RWPE1 (cell line): ENCODE measurements around the gene DYRK1B.

Experiments
- CTCF ChIA-PET: fragments of 350-600 bp; sonication (Branson Sonifier 250); formaldehyde crosslinking; extraction: SDS; loops from one replicate; lab custom pipeline; 2021; lab: Yijun Ruan, JAX
- POLR2A ChIA-PET: fragments of 400-600 bp; formaldehyde crosslinking; extraction: SDS; loops from one replicate; lab custom pipeline; 2020; ENCODE audit warnings: antibody characterized with exemption; ENCODE audit not compliant: low non-redundant PET; lab: Yijun Ruan, JAX
- DNase-seq: peaks from one replicate; pipeline ENCODE4 v3.0.0; 2012; ENCODE audit warnings: low spot score
- H3K27ac ChIP-seq: fragments of 450-650 bp; 2 replicates; pipeline ENCODE4 v1.5.1; 2017
- TF ChIP-seq, protein P1 (sequence below): fragments of 450-650 bp; conservative IDR thresholded peaks from 2 replicates; pipeline ENCODE4 v1.5.1; 2017; ENCODE audit warnings: low read depth, mild to moderate bottlenecking

DYRK1B gene

DNA sequence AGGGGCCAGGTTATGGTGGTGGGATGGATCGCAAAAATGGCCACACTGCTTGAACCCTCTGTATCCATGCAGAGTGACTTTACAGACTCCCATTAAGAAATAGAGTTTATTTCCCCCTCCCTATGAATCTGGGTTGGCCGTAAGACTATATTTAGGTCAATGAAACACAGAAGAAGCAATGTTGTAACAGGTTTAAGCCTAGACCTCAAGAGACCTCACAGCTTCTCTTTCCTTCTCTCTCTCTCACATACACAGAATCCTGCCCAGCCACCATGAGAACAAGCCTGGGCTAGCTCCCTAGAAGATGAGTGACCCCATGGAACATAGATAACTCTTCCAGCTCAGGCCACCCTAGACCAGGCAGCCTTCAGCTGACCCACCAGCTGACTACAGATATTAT is 33.2 kb upstream of the DYRK1B start:
- ChIA-PET CTCF (no interaction called here), POLR2A (no interaction called here)
- DNase-seq: no peak
- TF ChIP-seq, protein P1, sequence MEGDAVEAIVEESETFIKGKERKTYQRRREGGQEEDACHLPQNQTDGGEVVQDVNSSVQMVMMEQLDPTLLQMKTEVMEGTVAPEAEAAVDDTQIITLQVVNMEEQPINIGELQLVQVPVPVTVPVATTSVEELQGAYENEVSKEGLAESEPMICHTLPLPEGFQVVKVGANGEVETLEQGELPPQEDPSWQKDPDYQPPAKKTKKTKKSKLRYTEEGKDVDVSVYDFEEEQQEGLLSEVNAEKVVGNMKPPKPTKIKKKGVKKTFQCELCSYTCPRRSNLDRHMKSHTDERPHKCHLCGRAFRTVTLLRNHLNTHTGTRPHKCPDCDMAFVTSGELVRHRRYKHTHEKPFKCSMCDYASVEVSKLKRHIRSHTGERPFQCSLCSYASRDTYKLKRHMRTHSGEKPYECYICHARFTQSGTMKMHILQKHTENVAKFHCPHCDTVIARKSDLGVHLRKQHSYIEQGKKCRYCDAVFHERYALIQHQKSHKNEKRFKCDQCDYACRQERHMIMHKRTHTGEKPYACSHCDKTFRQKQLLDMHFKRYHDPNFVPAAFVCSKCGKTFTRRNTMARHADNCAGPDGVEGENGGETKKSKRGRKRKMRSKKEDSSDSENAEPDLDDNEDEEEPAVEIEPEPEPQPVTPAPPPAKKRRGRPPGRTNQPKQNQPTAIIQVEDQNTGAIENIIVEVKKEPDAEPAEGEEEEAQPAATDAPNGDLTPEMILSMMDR: no peak
- H3K27ac ChIP-seq: no peak overlapping the region

DNA sequence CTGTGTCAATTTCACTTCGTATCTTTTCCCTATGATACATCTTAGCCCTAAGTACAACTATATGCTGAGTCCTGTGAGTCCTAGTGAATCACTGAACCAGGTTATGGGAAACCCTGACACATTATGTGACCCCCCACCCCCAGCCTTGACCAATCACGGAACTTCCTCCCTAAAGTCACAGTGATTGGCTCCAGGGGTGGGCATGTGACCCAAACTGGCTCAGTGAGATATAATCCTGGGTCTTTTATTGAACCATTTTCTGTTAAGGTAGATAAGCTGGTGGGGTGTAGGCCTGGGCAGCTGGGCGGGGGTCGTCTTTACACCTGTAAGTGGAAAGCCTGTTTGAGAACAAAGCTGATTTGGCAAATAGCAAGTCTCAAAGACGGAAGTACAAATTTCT is 32.0 kb upstream of the DYRK1B start:
- no peak overlapping the region for H3K27ac ChIP-seq
- CTCF ChIA-PET: no interaction called here
- TF ChIP-seq, protein P1: no peak
- POLR2A ChIA-PET: no interaction called here
- DNase-seq: no peak

DNA sequence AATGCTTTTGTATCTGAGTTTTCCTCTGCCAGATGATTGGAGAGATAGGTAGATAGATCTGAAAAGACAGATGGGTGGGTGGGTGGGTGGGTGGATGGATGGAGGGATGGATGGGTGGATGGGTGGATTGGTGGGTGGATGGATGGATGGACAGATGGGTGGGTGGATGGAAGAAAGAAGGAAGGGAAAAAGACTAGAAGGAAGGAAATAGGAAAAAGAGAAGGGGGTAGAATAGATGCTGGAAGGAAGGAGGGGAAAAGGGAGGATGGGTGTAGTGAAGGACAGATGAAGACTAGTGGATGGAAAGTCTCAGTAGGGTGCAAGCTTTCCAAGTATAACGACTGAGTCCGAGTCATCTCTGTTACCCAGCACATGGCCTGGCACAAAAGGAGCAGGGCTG is 31.2 kb upstream of the DYRK1B start:
- CTCF ChIA-PET: no interaction called here

DNA sequence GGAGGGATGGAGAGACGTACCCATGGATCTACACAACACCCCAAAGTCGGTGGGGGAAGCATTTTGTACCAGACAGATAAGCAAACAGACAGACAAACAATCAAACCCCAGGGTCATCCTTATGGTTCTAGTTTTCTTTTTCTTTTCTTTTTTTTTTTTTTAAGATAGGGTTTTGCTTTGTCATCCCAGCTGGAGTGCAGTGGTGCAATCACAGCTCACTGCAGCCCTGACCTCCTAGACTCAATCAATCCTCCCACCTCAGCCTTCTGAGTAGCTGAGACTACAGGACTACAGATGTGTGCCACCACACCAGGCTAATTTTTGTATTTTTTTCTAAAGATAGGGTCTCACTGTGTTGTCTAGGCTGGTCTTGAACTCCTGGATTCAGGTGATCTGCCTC is 30.2 kb upstream of the DYRK1B start:
- TF ChIP-seq, protein P1: no peak
- H3K27ac ChIP-seq: no peak overlapping the region
- no peak for DNase-seq
- ChIA-PET POLR2A (no interaction called here), CTCF (interaction anchor here (0.6 kb wide), 1 partner anchor 702 kb away, joined by 3 read pairs; no protein-coding TSS in a partner anchor)

More for the DNA sequence above, 31.2 kb upstream of the DYRK1B start:
- H3K27ac ChIP-seq: no peak overlapping the region
- TF ChIP-seq, protein P1: no peak
- POLR2A ChIA-PET: no interaction called here
- DNase-seq: no peak

DNA sequence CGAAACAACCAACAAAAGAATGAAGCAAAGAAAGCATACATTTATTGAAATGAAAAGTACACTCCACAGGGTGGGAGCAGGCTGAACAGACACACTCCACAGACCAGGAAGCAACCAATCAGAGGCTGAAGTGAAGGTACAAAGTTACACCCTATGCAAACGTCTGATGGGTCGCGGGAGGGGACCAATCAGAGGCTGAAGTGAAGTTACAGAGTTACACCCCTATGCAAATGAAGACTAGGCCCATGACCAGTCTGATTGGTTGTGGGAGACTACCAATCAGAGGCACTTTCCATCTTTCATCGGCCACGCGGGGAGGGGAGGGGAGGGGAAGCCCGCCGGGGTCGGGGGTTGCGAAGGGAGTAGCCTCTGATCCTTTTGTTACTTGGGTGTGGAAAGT is 24.6 kb upstream of the DYRK1B start:
- ChIA-PET POLR2A (no interaction called here), CTCF (no interaction called here)
- TF ChIP-seq, protein P1: no peak
- no peak for DNase-seq
- no peak overlapping the region for H3K27ac ChIP-seq

DNA sequence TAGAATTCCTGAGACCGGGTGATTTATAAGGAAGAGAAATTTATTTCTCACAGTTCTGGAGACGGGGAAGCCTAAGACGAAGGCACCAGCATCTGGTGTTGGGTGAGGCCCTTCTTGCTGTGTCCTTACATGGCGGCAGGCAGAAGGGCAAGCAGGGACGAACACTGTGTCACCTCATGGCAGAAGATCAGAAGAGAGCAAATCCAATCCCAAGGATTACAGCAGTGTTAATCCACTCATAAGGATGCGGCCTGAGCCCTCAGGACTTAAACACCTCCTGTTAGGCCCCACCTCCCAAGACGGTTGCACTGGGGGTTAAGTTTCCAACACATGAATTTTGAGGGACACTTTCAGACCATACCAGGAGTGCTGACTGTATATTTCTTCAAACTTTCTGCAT is 18.9 kb upstream of the DYRK1B start:
- POLR2A ChIA-PET: no interaction called here
- no peak overlapping the region for H3K27ac ChIP-seq
- CTCF ChIA-PET: no interaction called here
- TF ChIP-seq, protein P1: no peak
- no peak for DNase-seq

DNA sequence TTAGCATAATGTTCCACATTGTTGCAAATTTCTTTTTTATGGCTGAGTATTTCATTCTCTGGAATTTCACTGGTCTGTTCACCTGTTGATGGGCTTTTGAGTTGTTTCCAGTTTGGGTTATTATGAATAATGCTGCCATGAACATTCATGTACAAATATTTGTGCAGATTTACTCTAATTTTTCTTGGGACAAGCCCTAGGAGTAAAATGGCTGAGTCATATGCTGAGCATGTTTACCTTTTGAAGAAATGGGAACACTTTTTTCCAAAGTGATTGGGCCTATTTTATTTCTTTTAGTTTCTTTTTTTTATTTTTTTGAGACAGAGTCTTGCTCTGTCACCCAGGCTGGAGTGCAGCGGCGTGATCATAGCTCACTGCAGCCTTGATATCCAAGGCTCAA is 16.9 kb upstream of the DYRK1B start:
- ChIA-PET POLR2A (no interaction called here), CTCF (no interaction called here)
- TF ChIP-seq, protein P1: no peak
- H3K27ac ChIP-seq: no peak overlapping the region
- no peak for DNase-seq
